Measurements from ENCODE around the gene IKZF1. TPM values are rescaled to one million over a fixed set of nuclear protein-coding genes. Genes with fewer than 3 reads are reported as not detected.

IKZF1 gene
- total RNA-seq, 1 donor from 2014 or later = 40.9 TPM

GRCh38 chr7:50308532-50309385 is 4.2 kb downstream of the IKZF1 start:
- DNase-seq (ENCODE audit: low spot score) = no peak

DNA sequence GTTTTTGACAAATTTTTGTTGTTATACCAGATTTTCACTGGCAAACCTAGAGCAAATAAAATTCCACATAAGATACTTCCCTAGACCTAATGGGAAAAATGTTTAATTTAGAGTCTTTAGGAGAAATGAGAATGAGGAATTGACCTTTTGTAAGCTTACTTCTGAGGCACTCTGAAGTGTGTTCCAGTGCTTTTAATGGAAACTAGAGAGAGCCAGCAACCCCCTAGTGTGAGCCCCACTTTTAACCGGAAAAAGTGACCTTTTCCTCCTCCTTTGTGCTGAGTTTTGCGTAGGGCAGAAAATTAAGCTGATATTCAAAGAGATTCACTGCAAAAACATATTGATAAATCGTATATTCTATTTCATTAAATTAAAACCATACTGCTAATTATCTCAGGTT is 5.2 kb downstream of the IKZF1 start:
- DNase-seq (ENCODE audit: low spot score) = no peak

GRCh38 chr7:50310361-50310760 is 5.8 kb downstream of the IKZF1 start:
- no peak for DNase-seq (ENCODE audit: low spot score)

GRCh38 chr7:50310956-50311355 is 6.4 kb downstream of the IKZF1 start:
- DNase-seq (ENCODE audit: low spot score) = no peak

DNA sequence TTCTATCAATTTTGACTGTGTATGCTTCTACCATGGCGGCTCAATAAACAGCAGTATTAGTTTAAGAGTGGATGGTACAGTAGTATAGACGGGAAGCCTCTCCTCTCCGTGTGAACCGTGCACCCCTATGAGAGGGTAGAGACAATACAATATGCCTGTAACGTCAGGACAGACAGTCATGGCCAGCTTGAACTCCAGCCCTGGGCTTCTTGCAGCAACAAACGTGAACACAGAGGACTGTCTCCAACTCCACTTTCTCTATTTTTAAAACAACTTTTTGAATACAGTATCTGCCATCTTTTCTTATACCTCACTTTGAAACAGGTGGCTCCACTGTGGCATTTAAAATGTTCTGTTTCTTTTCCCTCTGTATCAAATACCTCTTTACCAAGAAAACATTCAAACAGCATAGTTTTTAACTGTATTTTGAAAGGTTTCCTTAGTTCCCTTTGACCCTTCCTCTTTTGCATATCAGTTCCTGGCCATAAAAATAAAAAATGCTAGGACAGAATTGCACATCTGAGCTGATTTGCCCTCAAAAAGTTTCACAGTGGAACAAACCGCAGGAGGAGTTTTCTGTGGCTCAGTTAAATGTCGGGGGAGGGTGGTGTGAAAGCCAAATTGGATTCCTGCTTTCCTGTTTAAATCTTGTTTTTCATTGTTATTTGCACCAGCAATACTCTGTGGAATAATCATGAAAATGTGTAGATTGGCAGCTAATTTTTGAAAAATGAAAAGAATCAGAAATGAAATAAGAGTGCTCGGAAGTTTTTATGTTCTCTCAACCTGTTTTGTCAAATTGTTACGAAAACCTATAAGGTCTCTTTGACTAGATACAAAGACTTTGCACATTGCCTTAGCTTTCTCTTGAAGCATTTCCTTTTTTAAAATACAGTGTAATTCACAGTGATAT is 8.0 kb downstream of the IKZF1 start:
- DNase-seq (ENCODE audit: low spot score) = no peak

- no peak for DNase-seq (ENCODE audit: low spot score)
Observed at GRCh38 chr7:50314836-50315592, 10.5 kb downstream of the IKZF1 start.

DNA sequence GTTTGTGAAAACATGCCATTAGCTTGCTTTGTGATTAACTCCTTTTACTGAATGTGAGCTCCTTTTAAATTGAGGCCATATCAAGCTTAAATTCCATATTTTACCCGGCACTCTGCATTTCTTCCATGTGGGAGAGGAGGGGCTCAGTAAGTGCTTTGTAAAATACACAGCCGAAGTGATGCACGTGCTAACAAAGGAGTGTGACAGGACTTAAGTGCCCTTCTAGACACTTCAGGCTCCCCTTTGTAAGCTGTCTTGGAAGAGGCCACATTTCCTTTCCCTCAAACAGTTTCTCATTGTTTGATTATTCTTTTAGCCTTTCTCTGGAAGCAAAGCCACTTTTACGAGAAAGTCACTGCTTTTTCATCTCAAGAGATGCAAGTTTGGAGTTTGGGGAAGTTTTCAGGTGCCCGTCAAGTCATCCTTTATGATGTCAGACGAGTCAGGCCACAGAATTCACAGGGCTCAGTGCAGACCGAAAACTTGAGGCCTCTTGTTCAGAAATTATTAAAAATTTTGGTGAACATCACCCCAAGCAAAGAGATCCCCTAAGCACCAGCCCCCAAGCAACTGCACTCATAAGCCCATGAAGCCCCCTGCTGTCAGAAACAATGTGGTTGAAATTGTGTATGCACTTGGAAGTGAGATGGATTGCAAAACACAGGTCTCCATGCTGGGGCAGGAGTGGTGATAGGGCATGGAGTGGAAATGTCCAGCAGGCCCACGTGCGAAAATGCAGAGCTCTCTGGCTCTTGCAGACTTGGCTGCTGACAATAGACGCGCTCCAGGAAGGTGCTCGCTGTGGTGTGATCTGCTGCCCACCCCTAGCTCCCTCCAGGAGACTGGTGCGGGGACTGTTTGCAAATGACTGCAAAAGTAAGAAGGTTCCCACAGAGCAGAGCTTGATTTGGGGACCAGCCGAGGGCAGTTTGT is 11.5 kb downstream of the IKZF1 start:
- DNase-seq (ENCODE audit: low spot score) = no peak

DNA sequence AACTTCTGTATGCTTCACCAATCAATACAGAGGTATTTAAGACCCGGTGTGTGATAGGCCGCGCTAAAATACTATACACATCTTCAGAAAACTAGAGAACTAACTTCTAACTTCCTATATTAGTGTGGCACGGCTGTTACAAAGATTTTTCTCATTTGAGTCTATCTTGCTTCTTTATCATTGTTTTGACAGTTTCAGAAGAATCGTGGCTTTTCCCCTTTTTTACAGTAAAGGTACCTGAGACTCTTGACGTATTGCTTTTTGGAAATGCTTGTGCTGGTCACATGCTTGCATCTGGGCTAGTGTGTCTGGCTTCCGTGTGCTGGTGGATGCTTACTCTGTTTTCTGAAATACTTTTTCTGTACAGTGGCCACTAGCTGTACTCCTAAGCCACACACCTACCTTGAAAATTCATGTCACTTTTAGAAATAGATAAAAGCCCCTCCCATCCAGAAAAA is 12.7 kb downstream of the IKZF1 start:
- no peak for DNase-seq (ENCODE audit: low spot score)

DNA sequence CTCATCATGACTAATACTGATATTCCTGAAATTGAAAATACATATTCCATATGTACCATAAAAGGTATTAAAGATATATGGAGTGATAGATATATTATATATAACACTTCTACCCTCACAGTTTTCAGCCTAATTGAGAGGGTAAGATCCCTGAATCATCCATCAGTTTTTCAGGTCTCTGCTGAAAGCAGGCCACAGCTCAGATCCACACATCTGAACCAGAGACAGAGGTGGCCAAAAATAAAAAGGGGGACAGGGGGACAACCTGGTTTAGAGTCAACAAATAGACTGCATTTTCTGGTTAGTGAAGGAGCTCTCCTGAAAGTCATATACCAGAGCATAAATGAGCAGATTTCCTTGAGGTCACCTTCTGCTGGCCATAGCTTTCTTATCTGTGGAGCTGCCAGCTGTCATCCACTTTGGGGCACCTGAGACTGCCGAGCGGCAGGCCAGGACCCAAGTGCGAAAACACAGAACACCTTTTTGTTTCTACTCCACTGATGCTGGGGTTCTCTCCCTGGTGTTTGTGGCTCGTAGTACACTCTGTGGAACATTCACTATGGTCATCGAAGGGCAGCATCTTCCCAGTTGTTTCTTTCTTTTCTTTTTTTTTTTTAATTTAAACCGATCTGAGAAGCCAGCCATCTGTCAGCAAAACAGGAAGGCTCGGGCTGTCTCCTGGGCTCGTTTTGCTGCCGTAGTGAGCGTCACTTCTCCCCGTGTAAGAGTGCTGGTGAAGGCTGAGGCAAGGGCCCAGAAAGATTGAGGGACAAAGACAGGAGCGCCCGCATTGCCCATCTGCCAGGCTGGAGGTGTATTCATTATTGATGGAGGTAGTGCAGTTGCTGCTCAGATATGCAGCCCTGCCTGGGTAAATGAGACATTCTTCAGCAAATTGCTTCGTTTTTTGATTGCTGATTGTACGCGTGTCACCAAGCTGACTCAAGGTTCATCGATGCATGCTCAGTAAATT is 13.5 kb downstream of the IKZF1 start:
- DNase-seq (ENCODE audit: low spot score) = no peak

- DNase-seq (ENCODE audit: low spot score) = no peak
Observed at GRCh38 chr7:50321487-50322067, 17.1 kb downstream of the IKZF1 start.

GRCh38 chr7:50324113-50324512 is 19.6 kb downstream of the IKZF1 start:
- DNase-seq (ENCODE audit: low spot score) = no peak

- DNase-seq (ENCODE audit: low spot score) = no peak
Observed at GRCh38 chr7:50327443-50327842, 22.9 kb downstream of the IKZF1 start.

DNA sequence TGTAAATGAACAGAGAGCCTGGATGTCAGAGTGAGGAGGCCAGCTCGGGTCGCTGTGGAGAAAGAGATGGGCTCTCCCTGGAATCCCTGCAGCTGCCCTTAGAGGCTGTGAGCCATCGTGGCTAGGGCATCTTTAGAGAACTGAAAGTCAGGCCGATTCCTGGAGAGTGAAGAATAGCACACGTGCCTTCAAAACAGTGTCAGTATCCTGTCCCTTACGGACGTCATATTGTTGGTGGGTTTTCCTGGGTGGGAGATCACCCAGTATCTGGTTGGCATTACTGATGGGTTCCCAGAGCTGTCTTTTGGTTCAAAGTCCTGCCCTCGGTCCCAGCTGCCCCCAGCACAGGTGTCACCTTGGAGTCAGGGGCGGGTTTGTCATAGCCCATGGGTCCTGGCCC is 25.3 kb downstream of the IKZF1 start:
- DNase-seq (ENCODE audit: low spot score) = no peak

GRCh38 chr7:50330254-50330653 is 25.7 kb downstream of the IKZF1 start:
- no peak for DNase-seq (ENCODE audit: low spot score)

- DNase-seq (ENCODE audit: low spot score) = no peak
Observed at GRCh38 chr7:50330696-50331095, 26.2 kb downstream of the IKZF1 start.

- no peak for DNase-seq (ENCODE audit: low spot score)
Observed at GRCh38 chr7:50331564-50332208, 27.2 kb downstream of the IKZF1 start.

DNA sequence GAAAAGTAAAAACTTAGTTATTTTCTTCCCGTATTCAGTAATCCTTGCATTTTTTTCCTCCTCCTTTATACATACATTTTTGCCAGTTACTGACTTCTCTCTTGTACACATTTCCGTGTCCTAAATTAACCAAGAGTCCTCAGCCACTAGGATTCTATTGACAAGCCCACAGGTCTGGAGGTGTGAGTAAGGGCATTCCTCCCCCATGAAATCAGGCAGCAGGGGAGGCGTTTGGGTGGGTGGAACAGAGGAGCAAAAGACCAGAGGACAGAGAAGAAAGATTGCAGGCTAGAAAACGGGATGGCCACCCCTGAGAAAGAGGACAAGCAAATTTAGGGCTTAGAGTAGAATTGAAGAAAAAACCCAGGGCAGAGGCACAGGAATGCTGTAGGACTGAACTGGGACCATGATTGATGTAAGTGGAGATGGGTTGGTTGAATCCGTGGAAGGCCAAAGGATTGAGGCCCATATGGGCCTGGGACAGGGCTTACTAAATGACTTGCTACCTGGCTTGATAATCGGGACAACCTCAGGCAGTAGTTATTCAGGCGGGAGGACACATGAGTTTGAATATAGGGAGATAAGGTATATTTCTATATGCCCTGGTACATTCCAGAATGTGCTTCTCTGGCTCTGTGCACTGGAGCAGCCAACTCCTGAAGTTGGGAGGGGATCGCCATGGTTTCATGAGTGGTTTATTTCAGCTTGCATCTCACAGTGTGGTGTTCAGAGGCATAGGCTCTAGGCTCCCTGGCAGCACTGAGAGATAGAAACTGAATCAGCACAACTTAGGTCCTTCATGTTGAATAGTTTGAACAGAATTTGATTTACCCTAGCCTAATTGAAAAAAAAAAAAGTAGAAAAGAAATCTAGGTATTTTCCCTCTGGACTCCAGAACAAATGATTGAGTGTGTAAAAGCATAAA is 28.0 kb downstream of the IKZF1 start:
- no peak for DNase-seq (ENCODE audit: low spot score)
